SK-N-SH treated with all-trans-retinoic acid at 6 μM for 48 hours (cell line): Measurements from ENCODE around the gene IL18R1.

Experiments
- ATAC-seq: fragments of 200-7000 bp; cut with Tn5 transposase; 3 replicates; pipeline ENCODE4 v1.9.1; 2020; ENCODE audit warnings: mild to moderate bottlenecking, moderate library complexity
- BACH2 ChIP-seq: fragments of 250-450 bp; sonication (Bioruptor Pico); IDR thresholded peaks from 2 replicates; pipeline ENCODE4 v1.9.0; 2021; ENCODE audit warnings: mild to moderate bottlenecking, borderline replicate concordance
- CSDC2 ChIP-seq: fragments of 250-450 bp; sonication (Bioruptor Pico); IDR thresholded peaks from 2 replicates; pipeline ENCODE4 v1.5.0; 2020; ENCODE audit warnings: mild to moderate bottlenecking, moderate library complexity
- ESRRG ChIP-seq: fragments of 250-450 bp; sonication (Bioruptor Pico); IDR thresholded peaks from 2 replicates; pipeline ENCODE4 v1.6.1; 2021; ENCODE audit warnings: mild to moderate bottlenecking
- GLIS3 ChIP-seq: fragments of 250-450 bp; sonication (Bioruptor Pico); IDR thresholded peaks from 2 replicates; pipeline ENCODE4 v1.5.0; 2020; ENCODE audit warnings: mild to moderate bottlenecking, moderate library complexity
- ISL1 ChIP-seq: fragments of 250-450 bp; sonication (Bioruptor Pico); IDR thresholded peaks from 2 replicates; pipeline ENCODE4 v2.1.2; 2022; ENCODE audit warnings: mild to moderate bottlenecking, moderate library complexity
- OSR1 ChIP-seq: fragments of 250-450 bp; sonication (Bioruptor Pico); IDR thresholded peaks from 2 replicates; pipeline ENCODE4 v1.8.0; 2022; ENCODE audit warnings: moderate library complexity, mild to moderate bottlenecking, inconsistent platforms
- PPARA ChIP-seq: fragments of 250-450 bp; sonication (Bioruptor Pico); IDR thresholded peaks from 2 replicates; pipeline ENCODE4 v1.5.0; 2020; ENCODE audit warnings: mild to moderate bottlenecking, borderline replicate concordance
- RARB ChIP-seq: fragments of 250-450 bp; sonication (Bioruptor Pico); IDR thresholded peaks from 2 replicates; pipeline ENCODE4 v1.8.0; 2021; ENCODE audit warnings: mild to moderate bottlenecking, moderate library complexity
- SNAI2 ChIP-seq: fragments of 250-450 bp; sonication (Bioruptor Pico); IDR thresholded peaks from 2 replicates; pipeline ENCODE4 v1.5.0; 2020; ENCODE audit warnings: mild to moderate bottlenecking, moderate library complexity
- TCF4 ChIP-seq: fragments of 250-450 bp; sonication (Bioruptor Pico); IDR thresholded peaks from 2 replicates; pipeline ENCODE4 v1.8.0; 2021; ENCODE audit warnings: mild to moderate bottlenecking, moderate library complexity, borderline replicate concordance
- TOX ChIP-seq: fragments of 250-450 bp; sonication (Bioruptor Pico); IDR thresholded peaks from 2 replicates; pipeline ENCODE4 v1.8.0; 2021; ENCODE audit warnings: mild to moderate bottlenecking, moderate library complexity, borderline replicate concordance
- ZC3H10 ChIP-seq: fragments of 250-450 bp; sonication (Bioruptor Pico); IDR thresholded peaks from 2 replicates; pipeline ENCODE4 v1.5.1; 2021; ENCODE audit warnings: mild to moderate bottlenecking, moderate library complexity
- ZFP3 ChIP-seq: fragments of 250-450 bp; sonication (Bioruptor Pico); IDR thresholded peaks from 2 replicates; pipeline ENCODE4 v1.5.0; 2020; ENCODE audit warnings: mild to moderate bottlenecking, moderate library complexity
- ZFP30 ChIP-seq: fragments of 450-650 bp; formaldehyde crosslinking; IDR thresholded peaks from 2 replicates; pipeline ENCODE4 v1.5.0; 2022; ENCODE audit warnings: mild to moderate bottlenecking, moderate library complexity
- ZNF70 ChIP-seq: fragments of 450-650 bp; formaldehyde crosslinking; IDR thresholded peaks from 2 replicates; pipeline ENCODE4 v1.5.0; 2020; ENCODE audit warnings: mild to moderate bottlenecking, moderate library complexity
- TF ChIP-seq, protein P1 (sequence below): fragments of 250-450 bp; sonication (Bioruptor Pico); IDR thresholded peaks from 2 replicates; pipeline ENCODE4 v1.5.1; 2021; ENCODE audit warnings: mild to moderate bottlenecking, moderate library complexity
- TF ChIP-seq, protein P2 (sequence below): fragments of 250-450 bp; sonication (Bioruptor Pico); IDR thresholded peaks from 2 replicates; pipeline ENCODE4 v1.8.0; 2020; ENCODE audit warnings: mild to moderate bottlenecking, moderate library complexity, borderline replicate concordance
- TF ChIP-seq, protein P3 (sequence below): fragments of 250-450 bp; sonication (Bioruptor Pico); IDR thresholded peaks from 2 replicates; pipeline ENCODE4 v1.8.0; 2021; ENCODE audit warnings: low read depth, mild to moderate bottlenecking, moderate library complexity, borderline replicate concordance
- TF ChIP-seq, protein P4 (sequence below): fragments of 250-450 bp; sonication (Bioruptor Pico); IDR thresholded peaks from 2 replicates; pipeline ENCODE4 v1.5.0; 2020; ENCODE audit warnings: mild to moderate bottlenecking, moderate library complexity
- TF ChIP-seq, protein P5 (sequence below): fragments of 250-450 bp; sonication (Bioruptor Pico); IDR thresholded peaks from 2 replicates; pipeline ENCODE4 v1.5.1; 2020; ENCODE audit warnings: low read depth, mild to moderate bottlenecking, moderate library complexity

Gene IL18R1

DNA sequence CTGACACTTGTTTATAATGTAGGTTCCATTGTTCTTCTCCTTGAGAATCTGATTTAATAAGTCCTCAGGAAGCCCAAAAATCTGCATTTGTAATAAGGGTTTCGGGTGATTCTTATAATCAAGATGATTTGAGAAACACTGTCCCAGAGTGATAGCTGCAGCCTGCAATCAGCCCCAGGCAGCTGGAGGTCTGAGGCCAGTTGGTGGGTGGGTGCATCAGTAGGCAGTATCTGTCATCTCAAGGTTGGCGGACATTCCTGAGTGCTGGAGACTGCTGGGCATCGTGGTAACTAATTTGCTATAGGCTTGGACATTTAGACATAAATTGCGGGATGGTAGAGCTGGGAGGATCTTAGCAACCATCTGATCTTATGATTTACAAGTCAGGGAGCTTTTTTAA is 64.7 kb downstream of the IL18R1 start:
- no peak for ATAC-seq
- TF ChIP-seq ISL1 (CRISPR knock-in tag) (no peak), OSR1 (CRISPR knock-in tag) (no peak), BACH2 (no peak), ZNF70 (CRISPR knock-in tag) (no peak), CSDC2 (CRISPR knock-in tag) (no peak), ZC3H10 (CRISPR knock-in tag) (no peak), PPARA (CRISPR knock-in tag) (no peak), SNAI2 (CRISPR knock-in tag) (no peak)
- TF ChIP-seq, protein P1, sequence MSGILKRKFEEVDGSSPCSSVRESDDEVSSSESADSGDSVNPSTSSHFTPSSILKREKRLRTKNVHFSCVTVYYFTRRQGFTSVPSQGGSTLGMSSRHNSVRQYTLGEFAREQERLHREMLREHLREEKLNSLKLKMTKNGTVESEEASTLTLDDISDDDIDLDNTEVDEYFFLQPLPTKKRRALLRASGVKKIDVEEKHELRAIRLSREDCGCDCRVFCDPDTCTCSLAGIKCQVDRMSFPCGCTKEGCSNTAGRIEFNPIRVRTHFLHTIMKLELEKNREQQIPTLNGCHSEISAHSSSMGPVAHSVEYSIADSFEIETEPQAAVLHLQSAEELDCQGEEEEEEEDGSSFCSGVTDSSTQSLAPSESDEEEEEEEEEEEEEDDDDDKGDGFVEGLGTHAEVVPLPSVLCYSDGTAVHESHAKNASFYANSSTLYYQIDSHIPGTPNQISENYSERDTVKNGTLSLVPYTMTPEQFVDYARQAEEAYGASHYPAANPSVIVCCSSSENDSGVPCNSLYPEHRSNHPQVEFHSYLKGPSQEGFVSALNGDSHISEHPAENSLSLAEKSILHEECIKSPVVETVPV (CRISPR knock-in tag) = no peak
- TF ChIP-seq, protein P2, sequence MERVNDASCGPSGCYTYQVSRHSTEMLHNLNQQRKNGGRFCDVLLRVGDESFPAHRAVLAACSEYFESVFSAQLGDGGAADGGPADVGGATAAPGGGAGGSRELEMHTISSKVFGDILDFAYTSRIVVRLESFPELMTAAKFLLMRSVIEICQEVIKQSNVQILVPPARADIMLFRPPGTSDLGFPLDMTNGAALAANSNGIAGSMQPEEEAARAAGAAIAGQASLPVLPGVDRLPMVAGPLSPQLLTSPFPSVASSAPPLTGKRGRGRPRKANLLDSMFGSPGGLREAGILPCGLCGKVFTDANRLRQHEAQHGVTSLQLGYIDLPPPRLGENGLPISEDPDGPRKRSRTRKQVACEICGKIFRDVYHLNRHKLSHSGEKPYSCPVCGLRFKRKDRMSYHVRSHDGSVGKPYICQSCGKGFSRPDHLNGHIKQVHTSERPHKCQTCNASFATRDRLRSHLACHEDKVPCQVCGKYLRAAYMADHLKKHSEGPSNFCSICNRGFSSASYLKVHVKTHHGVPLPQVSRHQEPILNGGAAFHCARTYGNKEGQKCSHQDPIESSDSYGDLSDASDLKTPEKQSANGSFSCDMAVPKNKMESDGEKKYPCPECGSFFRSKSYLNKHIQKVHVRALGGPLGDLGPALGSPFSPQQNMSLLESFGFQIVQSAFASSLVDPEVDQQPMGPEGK (CRISPR knock-in tag) = no peak
- TF ChIP-seq, all 23 proteins: peak for 0

DNA sequence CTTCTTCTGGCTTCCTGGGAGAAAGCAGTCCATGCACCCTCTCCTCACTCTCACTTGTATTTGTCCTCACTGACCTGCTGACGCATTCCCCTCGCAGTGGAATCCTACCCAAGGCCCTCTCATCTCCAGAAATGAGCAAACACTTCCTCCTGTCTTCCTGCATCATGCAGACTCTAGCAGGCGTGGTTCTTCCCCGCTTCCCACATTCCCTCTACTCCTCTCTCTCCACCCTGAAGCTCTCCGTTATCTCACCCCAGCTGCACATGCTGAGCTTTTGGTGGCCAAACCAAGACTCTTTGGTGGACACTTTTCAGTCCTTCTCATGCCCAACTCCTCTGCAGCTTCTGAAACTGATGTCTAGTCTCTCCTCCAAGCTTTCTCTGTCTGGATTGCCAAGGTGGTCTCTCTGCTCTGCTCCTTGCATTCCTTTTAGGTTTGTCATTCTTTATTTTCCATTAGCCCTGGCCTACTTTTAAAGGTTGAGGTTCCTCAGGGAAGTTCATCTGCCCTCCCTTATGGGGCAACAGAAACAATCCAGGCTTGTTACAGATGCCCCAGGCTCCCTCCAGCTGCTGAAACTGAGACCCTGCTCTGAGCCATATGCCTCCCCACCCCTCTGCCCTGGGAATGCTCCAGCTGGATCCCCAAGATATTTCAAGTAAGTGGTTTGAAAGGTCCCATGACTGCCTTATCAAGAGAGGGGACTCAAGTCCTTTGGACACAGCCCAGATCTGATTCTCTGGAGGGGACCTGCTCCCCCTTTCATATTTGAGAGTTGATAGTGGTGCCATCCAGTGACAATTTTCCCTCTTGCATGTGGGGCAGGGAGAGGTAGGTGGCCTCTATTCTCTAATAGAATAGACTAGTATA is 66.5 kb downstream of the IL18R1 start:
- ATAC-seq = no peak
- TF ChIP-seq ZC3H10 (CRISPR knock-in tag) = no peak

DNA sequence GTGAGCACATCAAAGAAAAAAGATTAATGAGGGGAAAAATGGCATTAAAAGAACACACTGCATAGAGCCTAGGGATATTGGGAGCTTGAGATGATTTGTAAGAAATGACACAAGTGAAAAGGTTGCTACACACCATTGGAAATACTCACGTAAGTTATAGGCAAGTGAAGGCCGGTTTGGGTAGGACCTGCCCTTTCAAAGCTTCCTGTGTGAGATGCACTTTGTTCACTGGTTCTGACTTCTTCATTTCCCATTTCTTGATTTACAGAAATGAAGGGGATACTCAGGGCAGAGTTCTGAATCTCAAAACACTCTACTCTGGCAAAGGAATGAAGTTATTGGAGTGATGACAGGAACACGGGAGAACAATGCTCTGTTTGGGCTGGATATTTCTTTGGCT is 67.3 kb downstream of the IL18R1 start, which contains the start of gene IL18RAP:
TSS of gene IL18RAP (plus strand) at position 251 of the 400 bp plus-strand sequence. CDS start at position 369, 118 bp downstream.
- TF ChIP-seq GLIS3 (CRISPR knock-in tag) (no peak), ZC3H10 (CRISPR knock-in tag) (no peak), CSDC2 (CRISPR knock-in tag) (no peak), TOX (no peak), RARB (no peak), ZNF70 (CRISPR knock-in tag) (no peak), TCF4 (no peak), ZFP3 (no peak), ESRRG (CRISPR knock-in tag) (no peak)
- TF ChIP-seq, protein P3, sequence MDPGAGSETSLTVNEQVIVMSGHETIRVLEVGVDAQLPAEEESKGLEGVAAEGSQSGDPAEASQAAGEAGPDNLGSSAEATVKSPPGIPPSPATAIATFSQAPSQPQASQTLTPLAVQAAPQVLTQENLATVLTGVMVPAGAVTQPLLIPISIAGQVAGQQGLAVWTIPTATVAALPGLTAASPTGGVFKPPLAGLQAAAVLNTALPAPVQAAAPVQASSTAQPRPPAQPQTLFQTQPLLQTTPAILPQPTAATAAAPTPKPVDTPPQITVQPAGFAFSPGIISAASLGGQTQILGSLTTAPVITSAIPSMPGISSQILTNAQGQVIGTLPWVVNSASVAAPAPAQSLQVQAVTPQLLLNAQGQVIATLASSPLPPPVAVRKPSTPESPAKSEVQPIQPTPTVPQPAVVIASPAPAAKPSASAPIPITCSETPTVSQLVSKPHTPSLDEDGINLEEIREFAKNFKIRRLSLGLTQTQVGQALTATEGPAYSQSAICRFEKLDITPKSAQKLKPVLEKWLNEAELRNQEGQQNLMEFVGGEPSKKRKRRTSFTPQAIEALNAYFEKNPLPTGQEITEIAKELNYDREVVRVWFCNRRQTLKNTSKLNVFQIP (CRISPR knock-in tag) = no peak
- TF ChIP-seq, protein P4, sequence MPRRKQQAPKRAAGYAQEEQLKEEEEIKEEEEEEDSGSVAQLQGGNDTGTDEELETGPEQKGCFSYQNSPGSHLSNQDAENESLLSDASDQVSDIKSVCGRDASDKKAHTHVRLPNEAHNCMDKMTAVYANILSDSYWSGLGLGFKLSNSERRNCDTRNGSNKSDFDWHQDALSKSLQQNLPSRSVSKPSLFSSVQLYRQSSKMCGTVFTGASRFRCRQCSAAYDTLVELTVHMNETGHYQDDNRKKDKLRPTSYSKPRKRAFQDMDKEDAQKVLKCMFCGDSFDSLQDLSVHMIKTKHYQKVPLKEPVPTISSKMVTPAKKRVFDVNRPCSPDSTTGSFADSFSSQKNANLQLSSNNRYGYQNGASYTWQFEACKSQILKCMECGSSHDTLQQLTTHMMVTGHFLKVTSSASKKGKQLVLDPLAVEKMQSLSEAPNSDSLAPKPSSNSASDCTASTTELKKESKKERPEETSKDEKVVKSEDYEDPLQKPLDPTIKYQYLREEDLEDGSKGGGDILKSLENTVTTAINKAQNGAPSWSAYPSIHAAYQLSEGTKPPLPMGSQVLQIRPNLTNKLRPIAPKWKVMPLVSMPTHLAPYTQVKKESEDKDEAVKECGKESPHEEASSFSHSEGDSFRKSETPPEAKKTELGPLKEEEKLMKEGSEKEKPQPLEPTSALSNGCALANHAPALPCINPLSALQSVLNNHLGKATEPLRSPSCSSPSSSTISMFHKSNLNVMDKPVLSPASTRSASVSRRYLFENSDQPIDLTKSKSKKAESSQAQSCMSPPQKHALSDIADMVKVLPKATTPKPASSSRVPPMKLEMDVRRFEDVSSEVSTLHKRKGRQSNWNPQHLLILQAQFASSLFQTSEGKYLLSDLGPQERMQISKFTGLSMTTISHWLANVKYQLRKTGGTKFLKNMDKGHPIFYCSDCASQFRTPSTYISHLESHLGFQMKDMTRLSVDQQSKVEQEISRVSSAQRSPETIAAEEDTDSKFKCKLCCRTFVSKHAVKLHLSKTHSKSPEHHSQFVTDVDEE (CRISPR knock-in tag) = no peak
- TF ChIP-seq, protein P5, sequence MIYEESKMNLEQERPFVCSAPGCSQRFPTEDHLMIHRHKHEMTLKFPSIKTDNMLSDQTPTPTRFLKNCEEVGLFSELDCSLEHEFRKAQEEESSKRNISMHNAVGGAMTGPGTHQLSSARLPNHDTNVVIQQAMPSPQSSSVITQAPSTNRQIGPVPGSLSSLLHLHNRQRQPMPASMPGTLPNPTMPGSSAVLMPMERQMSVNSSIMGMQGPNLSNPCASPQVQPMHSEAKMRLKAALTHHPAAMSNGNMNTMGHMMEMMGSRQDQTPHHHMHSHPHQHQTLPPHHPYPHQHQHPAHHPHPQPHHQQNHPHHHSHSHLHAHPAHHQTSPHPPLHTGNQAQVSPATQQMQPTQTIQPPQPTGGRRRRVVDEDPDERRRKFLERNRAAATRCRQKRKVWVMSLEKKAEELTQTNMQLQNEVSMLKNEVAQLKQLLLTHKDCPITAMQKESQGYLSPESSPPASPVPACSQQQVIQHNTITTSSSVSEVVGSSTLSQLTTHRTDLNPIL (CRISPR knock-in tag) = no peak
- no peak for ATAC-seq

DNA sequence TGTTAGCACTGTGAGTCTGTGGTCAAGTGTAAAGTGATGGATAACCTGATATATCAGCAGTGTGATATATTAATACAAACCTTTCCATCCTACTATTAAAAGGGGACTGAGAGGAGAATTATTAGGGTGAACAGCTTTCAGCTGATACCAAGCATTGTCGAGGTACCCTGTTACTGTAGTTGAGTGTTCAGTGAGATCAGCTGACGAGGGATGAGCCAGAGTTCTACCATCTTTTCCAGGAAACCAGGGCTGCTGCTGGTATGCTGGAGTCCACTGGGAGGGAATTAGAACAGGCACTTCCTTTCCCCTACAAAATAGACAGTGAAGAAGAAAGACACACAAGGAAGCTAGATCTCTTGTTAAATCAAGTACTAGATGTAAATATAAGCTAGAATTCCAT is 67.8 kb downstream of the IL18R1 start:
- no peak for TF ChIP-seq ISL1 (CRISPR knock-in tag)
- no peak for TF ChIP-seq RARB
- TF ChIP-seq TCF4 = no peak
- TF ChIP-seq ZFP30 (CRISPR knock-in tag) = no peak
- no peak for TF ChIP-seq TOX
- TF ChIP-seq, protein P2 (CRISPR knock-in tag) = no peak
- no peak for TF ChIP-seq SNAI2 (CRISPR knock-in tag)
- ATAC-seq = no peak
